Keratinocyte (primary cell): ENCODE results near the gene PDE10A. TPM values are rescaled to one million over a fixed set of nuclear protein-coding genes. Genes with fewer than 3 reads are reported as not detected.
"Not testable (repeated sequence)": the region's sequence is repeated elsewhere in the genome, so short reads cannot be mapped to it uniquely, and the experiment has no call there.

Experiments
- DNase-seq: peaks from one replicate; pipeline ENCODE4 v3.0.0-alpha.2; 2011; ENCODE audit warnings: low read depth, missing footprints, low spot score
- FAIRE-seq: peaks from 2 replicates; lab custom pipeline; 2011; peaks lifted over from hg19 to GRCh38; lab: Jason Lieb, UNC
- H2AFZ ChIP-seq: 2 replicates; pipeline ENCODE4 v1.6.0; 2012; ENCODE audit warnings: low read length, control low read depth, inconsistent platforms; ENCODE audit not compliant: control insufficient read depth
- H3K27ac ChIP-seq: 2 replicates; pipeline ENCODE4 v1.5.1; 2011; ENCODE audit warnings: low read length; ENCODE audit not compliant: control insufficient read depth, insufficient read depth
- H3K27me3 ChIP-seq: 3 replicates; pipeline ENCODE4 v1.6.0; 2011; ENCODE audit warnings: low read length; ENCODE audit not compliant: control insufficient read depth, insufficient read depth; ENCODE audit errors: extremely low read depth
- H3K36me3 ChIP-seq, 2 experiments: 2 replicates in 1 of 2; 3 replicates in 1 of 2; pipeline ENCODE4 v1.5.1; 2011; ENCODE audit warnings: low read length in 2 of 2, mild to moderate bottlenecking in 1 of 2; ENCODE audit not compliant: control insufficient read depth in 2 of 2, insufficient read depth in 2 of 2; ENCODE audit errors: extremely low read depth in 1 of 2
- H3K4me1 ChIP-seq: 3 replicates; pipeline ENCODE4 v1.5.1; 2011; ENCODE audit warnings: low read length; ENCODE audit not compliant: control insufficient read depth, insufficient read depth; ENCODE audit errors: extremely low read depth
- H3K4me2 ChIP-seq: 3 replicates; pipeline ENCODE4 v1.6.0; 2011; ENCODE audit warnings: low read depth, low read length; ENCODE audit not compliant: control insufficient read depth, insufficient read depth; ENCODE audit errors: extremely low read depth
- H3K4me3 ChIP-seq, 3 experiments: fragments of 200-600 bp in 1 of 3; sonication (generic) in 1 of 3; 2 replicates in 2 of 3; 3 replicates in 1 of 3; pipeline ENCODE4 v1.5.1; 2011 to 2016; ENCODE audit warnings: low read length in 3 of 3, mild to moderate bottlenecking in 3 of 3, control low read depth in 2 of 3, inconsistent platforms in 1 of 3, low read depth in 1 of 3, mixed read lengths in 1 of 3, mixed run types in 1 of 3, moderate library complexity in 1 of 3; ENCODE audit not compliant: control insufficient read depth in 2 of 3, insufficient read depth in 2 of 3; ENCODE audit errors: extremely low read depth in 1 of 3
- H3K79me2 ChIP-seq: 2 replicates; pipeline ENCODE4 v1.6.0; 2012; ENCODE audit warnings: low read length; ENCODE audit not compliant: control insufficient read depth, insufficient read depth
- H3K9ac ChIP-seq: 3 replicates; pipeline ENCODE4 v1.6.0; 2011; ENCODE audit warnings: low read length; ENCODE audit not compliant: control insufficient read depth, insufficient read depth; ENCODE audit errors: extremely low read depth
- H3K9me1 ChIP-seq: 3 replicates; pipeline ENCODE4 v1.6.0; 2011; ENCODE audit warnings: low read length; ENCODE audit not compliant: control insufficient read depth, insufficient read depth; ENCODE audit errors: extremely low read depth
- H3K9me3 ChIP-seq: 2 replicates; pipeline ENCODE4 v1.5.1; 2012; ENCODE audit warnings: low read depth, low read length; ENCODE audit not compliant: control insufficient read depth
- H4K20me1 ChIP-seq: 3 replicates; pipeline ENCODE4 v1.6.0; 2011; ENCODE audit warnings: low read length; ENCODE audit not compliant: control insufficient read depth, insufficient read depth; ENCODE audit errors: extremely low read depth
- CTCF ChIP-seq, 3 experiments: IDR thresholded peaks in 1 of 3; conservative IDR thresholded peaks in 1 of 3; optimal IDR thresholded peaks in 1 of 3; 2 replicates in 2 of 3; 3 replicates in 1 of 3; pipeline versions ENCODE3 to v1.5.1; 2011; ENCODE audit warnings: low read length in 3 of 3, mild to moderate bottlenecking in 3 of 3, moderate library complexity in 2 of 3, control low read depth in 1 of 3, inconsistent platforms in 1 of 3; ENCODE audit not compliant: insufficient read depth in 2 of 3; ENCODE audit errors: extremely low read depth in 1 of 3
- EZH2 ChIP-seq: IDR thresholded peaks from one replicate; pipeline ENCODE4 v1.6.1; 2012; ENCODE audit warnings: inconsistent platforms, mild to moderate bottlenecking, low read length, moderate library complexity
- dilution Hi-C: fragments of 300-500 bp; cut with MboI; formaldehyde crosslinking; loops from one replicate; pipeline ENCODE4 v1.7.0; 2020; ENCODE audit warnings: low sequenced_read_pairs; ENCODE audit not compliant: extremely low pct_ligation_motif_present
- polyA plus RNA-seq, 5 experiments: library from polyadenylated mRNA; depleted of rRNA in 3 of 5; stranded (reverse) in 3 of 5; stranded (forward) in 1 of 5; unstranded in 1 of 5; fragments of >200 nt; gene quantifications; 1 replicate in 1 of 5; 2 replicates in 3 of 5; 3 replicates in 1 of 5; pipeline versions ENCODE4 v1.2.1 to v1.2.3, GENCODE V29; 2011 to 2012; ENCODE audit warnings: missing spikeins in 2 of 5, low read depth in 1 of 5, low replicate concordance in 1 of 5

Gene PDE10A
- polyA plus RNA-seq, 1 donor (not counting 4 experiments of a cell fraction or from before 2014, with no cell fraction given) = not detected

- FAIRE-seq = no peak
- DNase-seq = no peak
- Histone ChIP-seq H3K79me2 (no peaks in the 10 kb centered on the region), H3K4me3 (no peak overlapping the region), H3K4me2 (no peak overlapping the region), H4K20me1 (no peaks in the 10 kb centered on the region), H3K27me3 (no peaks in the 10 kb centered on the region), H3K4me1 (no peaks in the 10 kb centered on the region), H3K9me3 (no peaks in the 10 kb centered on the region), H2AFZ (no peak overlapping the region), H3K36me3 (no peaks in the 10 kb centered on the region), H3K9me1 (no peaks in the 10 kb centered on the region), H3K27ac (no peak overlapping the region), H3K9ac (no peak overlapping the region)
- TF ChIP-seq EZH2 (no peak), CTCF (optimal IDR thresholded peaks at IDR 0.05 in 1 of 3, IDR thresholded peaks at IDR 0.05 in 1 of 3, conservative IDR thresholded peaks at IDR 0.05 in 1 of 3; ENCODE audit: extremely low read depth in 1 of 3, insufficient read depth in 2 of 3, low read length in 3 of 3) (no peak)
- dilution Hi-C loops = no loop called here
Measured at GRCh38 chr6:165556116-165556843, 106.8 kb downstream of the PDE10A start.

DNA sequence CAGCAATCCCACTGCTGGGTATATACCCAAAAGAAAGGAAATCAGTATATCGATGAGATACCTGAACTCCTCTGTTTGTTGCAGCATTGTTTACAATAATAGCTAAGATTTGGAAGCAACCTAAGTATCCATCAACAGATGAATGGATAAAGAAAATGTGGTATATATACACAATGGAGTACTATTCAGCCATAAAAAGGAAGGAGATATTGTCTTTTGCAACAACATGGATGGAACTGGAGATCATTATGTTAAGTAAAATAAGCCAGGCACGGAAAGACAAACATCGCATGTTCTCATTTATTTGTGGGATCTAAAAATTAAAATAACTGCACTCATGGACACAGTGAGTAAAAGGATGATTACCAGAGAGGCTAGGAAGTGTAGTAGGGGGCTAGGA is 108.4 kb downstream of the PDE10A start:
- H3K9me1 ChIP-seq, H3K4me1 ChIP-seq, H3K79me2 ChIP-seq, H3K4me3 ChIP-seq, H3K4me2 ChIP-seq, H3K9me3 ChIP-seq, DNase-seq, H2AFZ ChIP-seq, dilution Hi-C loops, H3K9ac ChIP-seq, H3K27me3 ChIP-seq, FAIRE-seq, H3K36me3 ChIP-seq, H4K20me1 ChIP-seq, H3K27ac ChIP-seq: not testable (repeated sequence)
